A673 (cell line): ENCODE measurements around the gene MRGPRD.
"Not testable (repeated sequence)": the region's sequence is repeated elsewhere in the genome, so short reads cannot be mapped to it uniquely, and the experiment has no call there.

ENCODE experiments used
- CTCF ChIP-seq: fragments of 300-800, 200-600 bp; sonication (generic); conservative IDR thresholded peaks from 2 replicates; pipeline ENCODE4 v1.5.1; 2017; ENCODE audit warnings: low read depth, mild to moderate bottlenecking, antibody characterized with exemption, low read length, moderate library complexity, mixed read lengths
- EZH2 ChIP-seq: fragments of 200-600 bp; sonication (generic); IDR thresholded peaks from 2 replicates; pipeline ENCODE4 v1.6.1; 2017; ENCODE audit warnings: borderline replicate concordance, low read depth, mild to moderate bottlenecking, mixed read lengths, antibody characterized with exemption, low read length; ENCODE audit not compliant: poor library complexity, severe bottlenecking

DNA sequence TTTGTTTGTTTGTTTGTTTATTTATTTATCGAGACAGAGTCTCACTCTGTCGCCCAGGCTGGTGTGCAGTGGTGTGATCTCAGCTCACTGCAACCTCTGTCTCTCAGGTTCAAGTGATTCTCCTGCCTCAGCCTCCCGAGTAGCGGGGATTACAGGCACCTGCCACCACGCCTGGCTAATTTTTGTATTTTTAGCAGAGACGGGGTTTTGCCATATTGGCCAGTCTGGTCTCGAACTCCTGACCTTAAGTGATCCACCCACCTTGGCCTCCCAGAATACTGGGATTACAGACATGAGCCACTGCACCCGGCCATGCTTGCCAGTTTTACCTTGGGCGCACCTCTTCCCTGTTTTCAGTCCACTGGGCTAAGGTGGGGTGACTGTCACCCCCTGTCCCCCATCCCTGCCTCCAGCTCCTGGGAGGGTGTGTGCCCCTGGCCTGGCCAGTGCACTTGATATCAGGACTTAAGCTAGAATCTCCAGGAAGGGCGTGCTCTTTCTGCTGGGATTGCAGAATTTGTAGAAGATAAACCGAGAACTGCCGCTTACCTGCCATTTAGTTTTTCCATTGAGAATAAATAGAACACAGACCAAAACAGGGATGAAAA lies 19.1 kb upstream of the MRGPRD start:
- TF ChIP-seq CTCF, EZH2: not testable (repeated sequence)
